ENCODE measurements around the gene PARD3. TPM values are rescaled to one million over a fixed set of nuclear protein-coding genes. Genes with fewer than 3 reads are reported as not detected.
"Not testable (repeated sequence)": the region's sequence is repeated elsewhere in the genome, so short reads cannot be mapped to it uniquely, and the experiment has no call there.

PARD3 gene
- total RNA-seq, 2 donors from 2014 or later: 36.1 to 48.5 TPM

GRCh38 chr10:34850036-34850435, 34.9 kb upstream of the PARD3 start:
- intact Hi-C loops (cut with DNase I): no loop called here
- H3K9me3 ChIP-seq: no peaks in the 10 kb centered on the region
- no peaks in the 10 kb centered on the region for H3K4me1 ChIP-seq
- no peak overlapping the region for H3K4me3 ChIP-seq
- H3K27ac ChIP-seq: no peak overlapping the region
- 93 to 100% methylated on average over 1 of the region's 1 CpG for WGBS, 2 donors
- no peaks in the 10 kb centered on the region for H3K36me3 ChIP-seq (replicated peaks in 1 of 2; ENCODE audit: insufficient read depth in 1 of 2, low read depth in 2 of 2)
- TF ChIP-seq POLR2A (IDR thresholded peaks at IDR 0.05) (no peak), CTCF (IDR thresholded peaks at IDR 0.05) (no peak)
- ATAC-seq (no peak), DNase-seq (no peak)
- H3K27me3 ChIP-seq: no peaks in the 10 kb centered on the region

- H3K27ac ChIP-seq: no peak overlapping the region
- WGBS, 2 donors: 37 to 58% methylated on average over 2 of the region's 2 CpGs
- H3K27me3 ChIP-seq: no peaks in the 10 kb centered on the region
- no peak overlapping the region for H3K4me3 ChIP-seq
- intact Hi-C loops (cut with DNase I): no loop called here
- H3K36me3 ChIP-seq (replicated peaks in 1 of 2; ENCODE audit: insufficient read depth in 1 of 2, low read depth in 2 of 2): no peaks in the 10 kb centered on the region
- no peaks in the 10 kb centered on the region for H3K4me1 ChIP-seq
- ATAC-seq (no peak), DNase-seq (peak in 1 of 4 donors; percentile 8)
- no peak for TF ChIP-seq POLR2A (IDR thresholded peaks at IDR 0.05)
- H3K9me3 ChIP-seq: no peaks in the 10 kb centered on the region
These were observed 30.0 kb upstream of the PARD3 start for GRCh38 chr10:34845070-34845469.

GRCh38 chr10:34844448-34844847, 29.4 kb upstream of the PARD3 start:
- Histone ChIP-seq H3K4me3 (no peak overlapping the region), H3K4me1 (no peaks in the 10 kb centered on the region), H3K27ac (no peak overlapping the region), H3K36me3 (replicated peaks in 1 of 2; ENCODE audit: insufficient read depth in 1 of 2, low read depth in 2 of 2) (no peaks in the 10 kb centered on the region), H3K27me3 (no peaks in the 10 kb centered on the region), H3K9me3 (no peaks in the 10 kb centered on the region)
- intact Hi-C loops (cut with DNase I): no loop called here
- DNase-seq: no peak
- TF ChIP-seq CTCF (IDR thresholded peaks at IDR 0.05) (no peak), POLR2A (IDR thresholded peaks at IDR 0.05) (no peak)
- no peak for ATAC-seq
- WGBS, 2 donors: 79 to 89% methylated on average over 4 of the region's 4 CpGs

DNA sequence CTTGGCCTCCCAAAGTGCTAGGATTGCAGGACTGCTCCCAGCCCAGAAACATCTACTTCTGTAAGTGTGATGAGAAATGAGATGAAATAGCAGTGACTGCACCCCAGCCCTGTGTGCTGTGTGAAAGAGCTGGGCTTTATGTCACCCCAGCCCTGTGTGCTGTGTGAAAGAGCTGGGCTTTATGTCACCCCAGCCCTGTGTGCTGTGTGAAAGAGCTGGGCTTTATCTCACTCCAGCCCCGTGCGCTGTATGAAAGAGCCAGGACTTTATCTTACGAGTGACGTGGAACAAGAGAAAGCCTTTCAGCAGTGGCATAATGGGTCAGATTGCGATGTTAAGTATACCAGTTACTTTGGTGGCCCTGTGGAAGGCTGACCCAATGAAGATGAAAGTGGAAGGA, 28.4 kb upstream of the PARD3 start:
- H3K27me3 ChIP-seq; H3K4me3 ChIP-seq; intact Hi-C loops (cut with DNase I); H3K9me3 ChIP-seq; DNase-seq; H3K36me3 ChIP-seq (replicated peaks in 1 of 2; ENCODE audit: insufficient read depth in 1 of 2, low read depth in 2 of 2); H3K27ac ChIP-seq; H3K4me1 ChIP-seq; ATAC-seq: not testable (repeated sequence)
- 54 to 56% methylated on average over 5 of the region's 5 CpGs for WGBS, 2 donors

- no peaks in the 10 kb centered on the region for H3K36me3 ChIP-seq (replicated peaks in 1 of 2; ENCODE audit: insufficient read depth in 1 of 2, low read depth in 2 of 2)
- no peaks in the 10 kb centered on the region for H3K27me3 ChIP-seq
- no peak for TF ChIP-seq POLR2A (IDR thresholded peaks at IDR 0.05)
- TF ChIP-seq CTCF (IDR thresholded peaks at IDR 0.05): no peak
- 76 to 83% methylated on average over 5 of the region's 5 CpGs for WGBS, 2 donors
- no peaks in the 10 kb centered on the region for H3K4me1 ChIP-seq
- H3K27ac ChIP-seq: no peak overlapping the region
- no peaks in the 10 kb centered on the region for H3K9me3 ChIP-seq
- DNase-seq: no peak
- no peak overlapping the region for H3K4me3 ChIP-seq
- no peak for ATAC-seq
- intact Hi-C loops (cut with DNase I): no loop called here
These were observed 23.3 kb upstream of the PARD3 start for GRCh38 chr10:34838366-34838900.

DNA sequence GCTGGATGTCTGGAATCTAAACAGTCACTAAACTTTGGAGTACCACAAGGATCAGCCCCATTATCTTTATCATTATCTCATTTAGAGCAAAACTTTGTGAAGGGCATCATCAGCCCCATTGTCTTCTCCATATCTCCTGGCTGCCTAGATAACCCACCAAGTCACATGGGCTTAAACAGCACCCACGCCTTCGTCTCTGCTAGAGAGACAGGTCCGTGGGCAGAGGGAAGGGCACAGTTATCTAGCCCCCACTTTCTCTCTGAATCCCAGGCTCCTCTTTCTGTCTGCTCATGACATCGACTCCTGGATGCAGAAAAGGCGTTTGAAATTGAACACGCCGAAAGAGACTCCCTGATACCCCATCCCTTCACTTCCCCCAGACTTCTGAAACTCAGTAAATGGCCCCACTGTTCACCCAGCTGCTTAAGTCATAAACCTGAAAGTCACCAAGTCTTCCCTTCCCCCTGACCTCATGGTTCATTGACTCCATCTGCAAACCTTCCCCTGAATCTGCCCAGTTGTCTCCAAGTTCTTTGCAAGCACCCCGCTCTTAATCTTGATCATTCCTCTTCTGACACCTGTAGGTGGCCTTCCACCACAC, 20.9 kb upstream of the PARD3 start:
- intact Hi-C loops (cut with DNase I): no loop called here
- Histone ChIP-seq H3K36me3 (replicated peaks in 1 of 2; ENCODE audit: insufficient read depth in 1 of 2, low read depth in 2 of 2) (no peaks in the 10 kb centered on the region), H3K4me3 (no peak overlapping the region), H3K27me3 (no peaks in the 10 kb centered on the region), H3K9me3 (no peaks in the 10 kb centered on the region), H3K27ac (no peak overlapping the region), H3K4me1 (no peaks in the 10 kb centered on the region)
- DNase-seq (no peak), ATAC-seq (no peak)
- WGBS, 2 donors: 91 to 92% methylated on average over 8 of the region's 8 CpGs
- TF ChIP-seq CTCF (IDR thresholded peaks at IDR 0.05): no peak
- TF ChIP-seq POLR2A (IDR thresholded peaks at IDR 0.05): no peak
